IMR-90 (cell line): ENCODE measurements around the gene MAP7. TPM values are rescaled to one million over a fixed set of nuclear protein-coding genes. Genes with fewer than 3 reads are reported as not detected.

Experiments
- ATAC-seq: fragments of 200-7000 bp; cut with Tn5 transposase; 2 replicates; pipeline ENCODE4 v1.9.1; 2020; ENCODE audit warnings: low read depth, mild to moderate bottlenecking, moderate library complexity
- BruUV-seq: library from RNA; stranded (reverse); fragments of 400-500 nt; replicated peaks from 2 replicates; lab custom pipeline; 2021; lab: Mats Ljungman, UMichigan
- CTCF ChIA-PET: fragments of 300-600 bp; formaldehyde crosslinking; extraction: SDS; loops from one replicate; lab custom pipeline; 2021; ENCODE audit warnings: antibody characterized with exemption; lab: Yijun Ruan, JAX
- POLR2A ChIA-PET: fragments of 300-600 bp; sonication (Branson Sonifier 250); formaldehyde crosslinking; loops from one replicate; lab custom pipeline; 2022; ENCODE audit warnings: antibody characterized with exemption; ENCODE audit not compliant: unreplicated experiment; lab: Charles Lee
- DNase-seq: peaks from one replicate; pipeline ENCODE4 v3.0.0; 2013
- H2AFZ ChIP-seq: replicated peaks from 2 replicates; pipeline ENCODE3; 2013; ENCODE audit warnings: low read length, mild to moderate bottlenecking; ENCODE audit not compliant: poor library complexity
- H2AK5ac ChIP-seq: 2 replicates; pipeline ENCODE4 v1.6.1; 2013; ENCODE audit warnings: low read depth, low read length, inconsistent platforms
- H2AK9ac ChIP-seq: replicated peaks from 2 replicates; pipeline ENCODE3; 2013; ENCODE audit warnings: mild to moderate bottlenecking, low read depth, low read length, moderate library complexity; ENCODE audit not compliant: poor library complexity
- H2BK120ac ChIP-seq: 2 replicates; pipeline ENCODE4 v1.6.1; 2013; ENCODE audit warnings: low read depth, low read length, inconsistent platforms
- H2BK15ac ChIP-seq: 3 replicates; pipeline ENCODE4 v1.6.1; 2013; ENCODE audit warnings: low read depth, low read length, inconsistent platforms
- H2BK20ac ChIP-seq: 2 replicates; pipeline ENCODE4 v1.6.1; 2013; ENCODE audit warnings: low read depth, mild to moderate bottlenecking, inconsistent platforms, low read length, moderate library complexity
- H2BK5ac ChIP-seq: 2 replicates; pipeline ENCODE4 v1.6.1; 2013; ENCODE audit warnings: mild to moderate bottlenecking, low read depth, low read length, inconsistent platforms; ENCODE audit not compliant: poor library complexity, severe bottlenecking
- H3K14ac ChIP-seq: replicated peaks from 2 replicates; pipeline ENCODE4 v1.6.1; 2013; ENCODE audit warnings: low read depth, low read length, inconsistent platforms
- H3K18ac ChIP-seq: 2 replicates; pipeline ENCODE4 v1.6.1; 2013; ENCODE audit warnings: low read depth, low read length, control low read depth
- H3K23ac ChIP-seq: 2 replicates; pipeline ENCODE4 v1.6.1; 2013; ENCODE audit warnings: low read depth, low read length, inconsistent platforms
- H3K27ac ChIP-seq: 2 replicates; pipeline ENCODE4 v1.5.1; 2013; ENCODE audit warnings: mild to moderate bottlenecking, control low read depth, low read length; ENCODE audit not compliant: insufficient read depth
- H3K27me3 ChIP-seq: 2 replicates; pipeline ENCODE4 v1.6.1; 2013; ENCODE audit warnings: low read length; ENCODE audit not compliant: control insufficient read depth, insufficient read depth
- H3K36me3 ChIP-seq: 2 replicates; pipeline ENCODE4 v1.6.1; 2013; ENCODE audit warnings: low read length, mixed read lengths; ENCODE audit not compliant: control insufficient read depth, insufficient read depth
- H3K4ac ChIP-seq: 2 replicates; pipeline ENCODE4 v1.6.1; 2013; ENCODE audit warnings: low read depth, low read length, inconsistent platforms
- H3K4me1 ChIP-seq: 2 replicates; pipeline ENCODE4 v1.6.1; 2013; ENCODE audit warnings: low read length, mixed read lengths; ENCODE audit not compliant: control insufficient read depth, insufficient read depth
- H3K4me2 ChIP-seq: 2 replicates; pipeline ENCODE4 v1.6.1; 2013; ENCODE audit warnings: low read depth, mild to moderate bottlenecking, control low read depth, low read length, moderate library complexity
- H3K4me3 ChIP-seq: 2 replicates; pipeline ENCODE4 v1.5.1; 2013; ENCODE audit warnings: low read depth, mild to moderate bottlenecking, control low read depth, low read length, moderate library complexity; ENCODE audit not compliant: insufficient read depth
- H3K56ac ChIP-seq: 2 replicates; pipeline ENCODE4 v1.6.1; 2013; ENCODE audit warnings: low read length, inconsistent platforms; ENCODE audit not compliant: insufficient read depth; ENCODE audit errors: extremely low read depth
- H3K79me1 ChIP-seq, 2 experiments: 2 replicates each; pipeline ENCODE4 v1.6.1; 2013; ENCODE audit warnings: low read length in 2 of 2, inconsistent platforms in 1 of 2, low read depth in 1 of 2
- H3K9ac ChIP-seq: 2 replicates; pipeline ENCODE4 v1.6.1; 2013; ENCODE audit warnings: low read depth, low read length, control low read depth
- H3K9me1 ChIP-seq: 2 replicates; pipeline ENCODE4 v1.6.1; 2013; ENCODE audit warnings: low read length, inconsistent platforms; ENCODE audit not compliant: insufficient read depth
- H3K9me3 ChIP-seq: 2 replicates; pipeline ENCODE4 v1.6.1; 2013; ENCODE audit warnings: low read length; ENCODE audit not compliant: control insufficient read depth, insufficient read depth
- H4K20me1 ChIP-seq: 2 replicates; pipeline ENCODE4 v1.6.1; 2013; ENCODE audit warnings: low read length, inconsistent platforms; ENCODE audit not compliant: insufficient read depth
- H4K5ac ChIP-seq: 2 replicates; pipeline ENCODE4 v1.6.1; 2013; ENCODE audit warnings: mild to moderate bottlenecking, low read depth, low read length, control low read depth
- H4K8ac ChIP-seq, 2 experiments: 2 replicates each; pipeline ENCODE4 v1.6.1; 2013; ENCODE audit warnings: low read depth in 2 of 2, low read length in 2 of 2, control low read depth in 1 of 2, inconsistent platforms in 1 of 2
- H4K91ac ChIP-seq: 2 replicates; pipeline ENCODE4 v1.6.1; 2013; ENCODE audit warnings: low read depth, low read length, inconsistent platforms; ENCODE audit not compliant: insufficient read depth
- BHLHE40 ChIP-seq: fragments of 150-350 bp; IDR thresholded peaks from 2 replicates; pipeline ENCODE4 v1.6.1; 2016; ENCODE audit warnings: mild to moderate bottlenecking, low read depth, low read length
- CEBPB ChIP-seq: IDR thresholded peaks from 2 replicates; pipeline ENCODE4 v1.6.1; 2012; ENCODE audit warnings: low read depth, low read length, improper control_type of control experiment
- CHD1 ChIP-seq: IDR thresholded peaks from 2 replicates; pipeline ENCODE4 v1.6.1; 2012; ENCODE audit warnings: low read depth, low read length, improper control_type of control experiment
- ELK1 ChIP-seq: fragments of 150-350 bp; IDR thresholded peaks from 2 replicates; pipeline ENCODE4 v1.6.1; 2016; ENCODE audit warnings: low read depth, mild to moderate bottlenecking, low read length, moderate library complexity, borderline replicate concordance
- FOS ChIP-seq: fragments of 150-350 bp; IDR thresholded peaks from 2 replicates; pipeline ENCODE4 v1.6.1; 2016; ENCODE audit warnings: low read depth, low read length
- MAFK ChIP-seq: IDR thresholded peaks from 2 replicates; pipeline ENCODE4 v1.6.1; 2012; ENCODE audit warnings: low read depth, low read length, improper control_type of control experiment
- MAZ ChIP-seq: IDR thresholded peaks from 2 replicates; pipeline ENCODE4 v1.6.1; 2012; ENCODE audit warnings: low read depth, mild to moderate bottlenecking, low read length, improper control_type of control experiment, moderate library complexity, borderline replicate concordance
- MXI1 ChIP-seq: IDR thresholded peaks from 2 replicates; pipeline ENCODE4 v1.6.1; 2012; ENCODE audit warnings: low read depth, mild to moderate bottlenecking, low read length, moderate library complexity, borderline replicate concordance
- NFE2L2 ChIP-seq: fragments of 150-350 bp; IDR thresholded peaks from 2 replicates; pipeline ENCODE4 v1.6.1; 2016; ENCODE audit warnings: low read depth, mild to moderate bottlenecking, low read length
- POLR2A ChIP-seq: IDR thresholded peaks from 2 replicates; pipeline ENCODE4 v1.6.1; 2012; ENCODE audit warnings: mild to moderate bottlenecking, low read depth, low read length
- RAD21 ChIP-seq: IDR thresholded peaks from 2 replicates; pipeline ENCODE4 v1.6.1; 2012; ENCODE audit warnings: low read length, improper control_type of control experiment
- RCOR1 ChIP-seq: IDR thresholded peaks from 2 replicates; pipeline ENCODE4 v1.6.1; 2012; ENCODE audit warnings: mild to moderate bottlenecking, low read length, improper control_type of control experiment; ENCODE audit not compliant: insufficient replicate concordance
- RFX5 ChIP-seq: IDR thresholded peaks from 2 replicates; pipeline ENCODE4 v1.8.0; 2012; ENCODE audit warnings: low read depth, mild to moderate bottlenecking, low read length, moderate library complexity
- SMC3 ChIP-seq: fragments of 150-350 bp; IDR thresholded peaks from 2 replicates; pipeline ENCODE4 v1.6.1; 2016; ENCODE audit warnings: low read depth, mild to moderate bottlenecking, antibody characterized with exemption, low read length, moderate library complexity
- WGBS, 2 experiments: methylation state at CpG; one replicate each; pipeline versions ENCODE4 v1.1.5 to v1.1.7; 2013; ENCODE audit warnings: missing lambda C conversion rate in 2 of 2; ENCODE audit not compliant: insufficient read length in 1 of 2; ENCODE audit errors: extremely low coverage in 2 of 2; 5-methylcytosine and 5-hydroxymethylcytosine counted together
- dilution Hi-C: fragments of 300-500 bp; cut with HindIII; formaldehyde crosslinking; loops from one replicate; pipeline ENCODE4 v1.14.3; 2018; ENCODE audit warnings: low sequenced_read_pairs; ENCODE audit not compliant: unreplicated experiment
- in situ Hi-C: fragments of 300-500 bp; cut with MboI; formaldehyde crosslinking; loops from 3 replicates; pipeline ENCODE4 v1.14.3; 2019; ENCODE audit warnings: low sequenced_read_pairs, inconsistent platforms, mixed read lengths
- intact Hi-C: fragments of 100-400 bp; cut with micrococcal nuclease; formaldehyde crosslinking; loops from 2 replicates; pipeline ENCODE4 v1.10.0; 2022
- polyA plus RNA-seq, 3 experiments: library from polyadenylated mRNA; depleted of rRNA; stranded (reverse); fragments of >200 nt; gene quantifications; 2 replicates each; pipeline ENCODE4 v1.2.3, GENCODE V29; 2012; ENCODE audit warnings: low replicate concordance in 1 of 3
- total RNA-seq: library from RNA; depleted of rRNA; stranded (reverse); fragments of >200 nt; gene quantifications from 2 replicates; pipeline ENCODE4 v1.2.3, GENCODE V29; 2012
- TF ChIP-seq, protein P1 (sequence below): conservative IDR thresholded peaks from 2 replicates; pipeline ENCODE4 v1.5.1; 2012; ENCODE audit warnings: mild to moderate bottlenecking, low read depth, low read length, improper control_type of control experiment
- TF ChIP-seq, protein P2 (sequence below): fragments of 150-350 bp; IDR thresholded peaks from 2 replicates; pipeline ENCODE4 v1.6.1; 2017; ENCODE audit warnings: mild to moderate bottlenecking, antibody characterized with exemption, low read length, low read depth

MAP7 gene
- total and polyA plus RNA-seq, 2 of the 4 experiments (the other 2 are of a cell fraction): 0.19 to 0.36 TPM

- no CpG with 5 or more reads among the region's 9 CpGs for WGBS, 2 experiments
- CTCF ChIA-PET: interaction anchor here (0.5 kb wide), 1 partner anchor 1012 kb away, joined by 4 read pairs; no protein-coding TSS in a partner anchor
Measured at GRCh38 chr6:136439514-136440190, 110.6 kb downstream of the MAP7 start.

More at GRCh38 chr6:136439514-136440190, 110.6 kb downstream of the MAP7 start:
- no peak overlapping the region for H4K91ac ChIP-seq
- no peak overlapping the region for H3K27ac ChIP-seq
- H3K18ac ChIP-seq: no peak overlapping the region
- POLR2A ChIA-PET: no interaction called here
- no peaks in the 10 kb centered on the region; the same call in 1 of the 2 replicates for H3K4me1 ChIP-seq
- H2BK5ac ChIP-seq: no peak overlapping the region
- in situ Hi-C loops: no loop called here
- no peak overlapping the region for H2AK5ac ChIP-seq
- no peak overlapping the region for H3K4me3 ChIP-seq
- H3K4ac ChIP-seq: no peak overlapping the region
- no peaks in the 10 kb centered on the region for H3K9me1 ChIP-seq
- no peak overlapping the region for H2BK15ac ChIP-seq
- ATAC-seq: no peak
- no peak for DNase-seq
- no peaks in the 10 kb centered on the region for H4K20me1 ChIP-seq
- H3K9me3 ChIP-seq: no peaks in the 10 kb centered on the region
- no peak overlapping the region for H2AFZ ChIP-seq
- dilution Hi-C loops: no loop called here
- H3K23ac ChIP-seq: no peak overlapping the region
- H3K27me3 ChIP-seq: peaks cover 3% of the 10 kb centered on the region; the same call in 1 of the 2 replicates
- H2AK9ac ChIP-seq: no peak overlapping the region
- no TSS peak for BruUV-seq
- H4K5ac ChIP-seq: no peak overlapping the region
- no peak for TF ChIP-seq NFE2L2
- no peak for TF ChIP-seq CEBPB
- no peak for TF ChIP-seq RCOR1
- TF ChIP-seq RFX5: no peak
- no peak for TF ChIP-seq BHLHE40
- no peak for TF ChIP-seq FOS
- TF ChIP-seq, protein P1, sequence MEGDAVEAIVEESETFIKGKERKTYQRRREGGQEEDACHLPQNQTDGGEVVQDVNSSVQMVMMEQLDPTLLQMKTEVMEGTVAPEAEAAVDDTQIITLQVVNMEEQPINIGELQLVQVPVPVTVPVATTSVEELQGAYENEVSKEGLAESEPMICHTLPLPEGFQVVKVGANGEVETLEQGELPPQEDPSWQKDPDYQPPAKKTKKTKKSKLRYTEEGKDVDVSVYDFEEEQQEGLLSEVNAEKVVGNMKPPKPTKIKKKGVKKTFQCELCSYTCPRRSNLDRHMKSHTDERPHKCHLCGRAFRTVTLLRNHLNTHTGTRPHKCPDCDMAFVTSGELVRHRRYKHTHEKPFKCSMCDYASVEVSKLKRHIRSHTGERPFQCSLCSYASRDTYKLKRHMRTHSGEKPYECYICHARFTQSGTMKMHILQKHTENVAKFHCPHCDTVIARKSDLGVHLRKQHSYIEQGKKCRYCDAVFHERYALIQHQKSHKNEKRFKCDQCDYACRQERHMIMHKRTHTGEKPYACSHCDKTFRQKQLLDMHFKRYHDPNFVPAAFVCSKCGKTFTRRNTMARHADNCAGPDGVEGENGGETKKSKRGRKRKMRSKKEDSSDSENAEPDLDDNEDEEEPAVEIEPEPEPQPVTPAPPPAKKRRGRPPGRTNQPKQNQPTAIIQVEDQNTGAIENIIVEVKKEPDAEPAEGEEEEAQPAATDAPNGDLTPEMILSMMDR: no peak
- no peak for TF ChIP-seq MAZ
- no peak for TF ChIP-seq MAFK
- TF ChIP-seq, protein P2, sequence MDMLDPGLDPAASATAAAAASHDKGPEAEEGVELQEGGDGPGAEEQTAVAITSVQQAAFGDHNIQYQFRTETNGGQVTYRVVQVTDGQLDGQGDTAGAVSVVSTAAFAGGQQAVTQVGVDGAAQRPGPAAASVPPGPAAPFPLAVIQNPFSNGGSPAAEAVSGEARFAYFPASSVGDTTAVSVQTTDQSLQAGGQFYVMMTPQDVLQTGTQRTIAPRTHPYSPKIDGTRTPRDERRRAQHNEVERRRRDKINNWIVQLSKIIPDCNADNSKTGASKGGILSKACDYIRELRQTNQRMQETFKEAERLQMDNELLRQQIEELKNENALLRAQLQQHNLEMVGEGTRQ: no peak
- TF ChIP-seq CHD1: no peak
- no peak for TF ChIP-seq MXI1
- no peak for TF ChIP-seq POLR2A
- no peak for TF ChIP-seq ELK1
- TF ChIP-seq SMC3: no peak
- no peak for TF ChIP-seq RAD21
- no peak overlapping the region for H3K56ac ChIP-seq
- H3K4me2 ChIP-seq: no peak overlapping the region
- intact Hi-C loops: no loop called here
- no peak overlapping the region for H4K8ac ChIP-seq
- H3K9ac ChIP-seq: no peak overlapping the region
- H3K79me1 ChIP-seq: no peaks in the 10 kb centered on the region
- no peak overlapping the region for H2BK120ac ChIP-seq
- H2BK20ac ChIP-seq: no peak overlapping the region
- H3K36me3 ChIP-seq: no peaks in the 10 kb centered on the region
- no peak overlapping the region for H3K14ac ChIP-seq
